Transverse colon (tissue), 4 donors: Measurements from ENCODE around the gene FYCO1.

Source experiments
- CTCF ChIP-seq, 5 experiments: fragments of 200-600 bp in 3 of 5; fragments of 450-650 bp in 2 of 5; sonication (generic) in 3 of 5; IDR thresholded peaks; 1 replicate in 2 of 5; 2 replicates in 3 of 5; pipeline ENCODE4 v1.5.1; 2016 to 2017; ENCODE audit warnings: antibody characterized with exemption in 5 of 5, inconsistent platforms in 3 of 5, mild to moderate bottlenecking in 2 of 5, moderate library complexity in 1 of 5
- EP300 ChIP-seq: sonication (generic); formaldehyde crosslinking; IDR thresholded peaks from one replicate; pipeline ENCODE4 v1.6.1; 2017; ENCODE audit warnings: antibody characterized with exemption, low read depth
- POLR2A ChIP-seq: fragments of 450-650 bp; IDR thresholded peaks from one replicate; pipeline ENCODE4 v1.6.1; 2016; ENCODE audit warnings: antibody characterized with exemption, mild to moderate bottlenecking, moderate library complexity
- POLR2AphosphoS5 ChIP-seq, 3 donors: sonication (generic); formaldehyde crosslinking; IDR thresholded peaks; one replicate each; pipeline ENCODE4 v1.6.1; 2016; ENCODE audit warnings: antibody characterized with exemption in 3 of 3

DNA sequence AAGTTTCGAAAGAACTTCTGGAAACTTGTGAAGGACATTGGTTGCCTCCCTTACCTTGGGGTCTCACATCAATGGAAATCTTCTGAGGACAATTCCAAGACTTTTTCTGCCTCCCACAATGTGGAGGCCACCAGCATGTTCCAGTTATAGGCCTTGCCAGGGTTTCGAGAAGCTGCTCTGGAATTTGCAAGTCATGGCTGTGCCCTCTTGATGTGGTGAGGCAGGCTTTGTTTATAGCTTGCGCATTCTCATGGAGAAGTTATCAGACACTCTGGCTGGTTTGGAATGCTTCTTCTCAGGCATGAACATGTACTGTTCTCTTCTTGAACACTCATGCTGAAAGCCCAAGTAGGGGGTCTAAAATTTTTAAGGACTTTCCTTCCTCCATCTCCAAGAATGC, 48.3 kb downstream of the FYCO1 start:
- TF ChIP-seq CTCF (IDR thresholded peaks at IDR 0.05) = no peak
- TF ChIP-seq POLR2A = no peak
- TF ChIP-seq POLR2AphosphoS5 (IDR thresholded peaks at IDR 0.05) = no peak
- no peak for TF ChIP-seq EP300
